BLaER1 (cell line): ENCODE results near the gene LPAR3.

ENCODE experiments used
- H3K27ac ChIP-seq: shearing (Covaris generic); formaldehyde crosslinking; 2 replicates; pipeline ENCODE4 v1.8.1; 2022
- H3K27me3 ChIP-seq: shearing (Covaris generic); formaldehyde crosslinking; 2 replicates; pipeline ENCODE4 v1.8.1; 2022
- H3K36me3 ChIP-seq: shearing (Covaris generic); formaldehyde crosslinking; 2 replicates; pipeline ENCODE4 v1.8.1; 2022
- H3K4me1 ChIP-seq: shearing (Covaris generic); formaldehyde crosslinking; 2 replicates; pipeline ENCODE4 v1.8.1; 2022
- H3K4me2 ChIP-seq: shearing (Covaris generic); formaldehyde crosslinking; 2 replicates; pipeline ENCODE4 v1.8.1; 2022
- H3K4me3 ChIP-seq: shearing (Covaris generic); formaldehyde crosslinking; 2 replicates; pipeline ENCODE4 v1.8.1; 2022
- H3K9ac ChIP-seq: shearing (Covaris generic); formaldehyde crosslinking; 2 replicates; pipeline ENCODE4 v1.8.1; 2022
- H3K9me3 ChIP-seq: shearing (Covaris generic); formaldehyde crosslinking; 2 replicates; pipeline ENCODE4 v1.8.1; 2022
- H4K20me1 ChIP-seq: shearing (Covaris generic); formaldehyde crosslinking; 2 replicates; pipeline ENCODE4 v1.8.1; 2022
- Cebpa-rat ChIP-seq: shearing (Covaris generic); IDR thresholded peaks from 2 replicates; pipeline ENCODE4 v1.8.1; 2022

The LPAR3 gene

DNA sequence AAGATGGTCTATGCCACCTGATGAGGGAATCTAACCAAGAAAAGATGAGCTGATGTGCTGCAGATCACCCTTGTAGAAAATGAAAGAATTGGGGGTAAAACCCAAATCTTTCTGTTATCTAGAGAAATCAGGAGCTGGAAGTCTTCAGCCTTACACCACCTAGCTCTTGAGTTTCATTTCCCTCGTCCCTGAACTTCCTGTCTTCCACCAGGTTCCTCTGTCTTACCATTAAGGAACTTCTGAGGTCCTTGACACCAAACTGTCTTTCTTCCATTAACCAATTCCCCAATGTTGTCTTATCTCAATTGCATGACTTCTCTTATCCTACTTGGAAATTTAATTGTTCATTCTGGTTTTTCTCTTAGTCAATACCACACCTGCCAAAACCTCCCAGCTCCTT is 31.5 kb downstream of the LPAR3 start:
- H3K4me2 ChIP-seq = no peak overlapping the region
- H3K36me3 ChIP-seq = no peaks in the 10 kb centered on the region
- H3K4me3 ChIP-seq = no peak overlapping the region
- TF ChIP-seq Cebpa-rat = no peak
- no peak overlapping the region for H3K9ac ChIP-seq
- H3K27ac ChIP-seq = no peak overlapping the region
- no peaks in the 10 kb centered on the region for H3K9me3 ChIP-seq
- H3K4me1 ChIP-seq = no peaks in the 10 kb centered on the region
- H4K20me1 ChIP-seq = no peaks in the 10 kb centered on the region
- no peaks in the 10 kb centered on the region for H3K27me3 ChIP-seq

GRCh38 chr1:84859866-84860265 is 33.1 kb downstream of the LPAR3 start:
- TF ChIP-seq Cebpa-rat = no peak
- no peaks in the 10 kb centered on the region for H3K27me3 ChIP-seq

DNA sequence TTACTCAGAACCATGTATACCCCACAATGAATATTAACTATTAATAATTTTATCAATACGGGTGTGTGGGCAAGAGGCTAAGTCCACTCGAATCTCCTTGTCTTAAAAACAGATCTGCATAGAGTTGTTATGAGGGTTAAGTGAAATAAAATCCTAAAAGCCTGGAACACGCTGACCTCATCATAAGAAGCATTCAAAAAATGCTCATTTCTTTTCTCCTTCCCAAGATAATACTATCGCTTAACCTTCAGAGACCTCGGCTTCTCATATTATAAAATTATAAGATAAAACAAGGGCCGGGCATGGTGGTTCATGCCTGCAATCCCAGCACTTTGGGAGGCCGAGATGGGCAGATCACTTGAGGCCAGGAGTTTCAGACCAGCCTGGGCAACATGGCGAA is 35.1 kb downstream of the LPAR3 start:
- H4K20me1 ChIP-seq = no peaks in the 10 kb centered on the region
- no peaks in the 10 kb centered on the region for H3K27me3 ChIP-seq
- no peaks in the 10 kb centered on the region for H3K36me3 ChIP-seq
- peaks cover 10% of the 10 kb centered on the region for H3K4me1 ChIP-seq
- H3K9me3 ChIP-seq = no peaks in the 10 kb centered on the region
- no peak overlapping the region for H3K4me2 ChIP-seq
- no peak overlapping the region for H3K4me3 ChIP-seq
- no peak overlapping the region for H3K27ac ChIP-seq
- H3K9ac ChIP-seq = no peak overlapping the region
- no peak for TF ChIP-seq Cebpa-rat

More at GRCh38 chr1:84859866-84860265, 33.1 kb downstream of the LPAR3 start:
- Histone ChIP-seq H3K4me2 (no peak overlapping the region), H3K4me1 (peaks cover under 1% of the 10 kb centered on the region; the same call in 1 of the 2 replicates), H3K36me3 (no peaks in the 10 kb centered on the region), H4K20me1 (no peaks in the 10 kb centered on the region), H3K4me3 (no peak overlapping the region), H3K9me3 (no peaks in the 10 kb centered on the region), H3K9ac (no peak overlapping the region), H3K27ac (no peak overlapping the region)

GRCh38 chr1:84856726-84857270 is 36.2 kb downstream of the LPAR3 start:
- Histone ChIP-seq H3K4me1 (peaks cover 10% of the 10 kb centered on the region), H3K9ac (no peak overlapping the region), H3K27ac (no peak overlapping the region), H3K4me3 (no peak overlapping the region), H3K9me3 (no peaks in the 10 kb centered on the region), H3K27me3 (no peaks in the 10 kb centered on the region), H3K36me3 (no peaks in the 10 kb centered on the region), H4K20me1 (no peaks in the 10 kb centered on the region), H3K4me2 (no peak overlapping the region)
- no peak for TF ChIP-seq Cebpa-rat

- Histone ChIP-seq H4K20me1 (no peaks in the 10 kb centered on the region), H3K27ac (no peak overlapping the region), H3K9me3 (no peaks in the 10 kb centered on the region)
Observed at GRCh38 chr1:84855691-84856630, 37.0 kb downstream of the LPAR3 start.

GRCh38 chr1:84855168-84855567 is 37.8 kb downstream of the LPAR3 start:
- no peaks in the 10 kb centered on the region for H3K9me3 ChIP-seq
- no peaks in the 10 kb centered on the region for H3K27me3 ChIP-seq
- no peak overlapping the region for H3K4me3 ChIP-seq
- TF ChIP-seq Cebpa-rat = no peak
- peaks cover 10% of the 10 kb centered on the region for H3K4me1 ChIP-seq
- no peaks in the 10 kb centered on the region for H4K20me1 ChIP-seq
- H3K4me2 ChIP-seq = no peak overlapping the region
- no peaks in the 10 kb centered on the region for H3K36me3 ChIP-seq
- H3K27ac ChIP-seq = no peak overlapping the region
- H3K9ac ChIP-seq = no peak overlapping the region

More at GRCh38 chr1:84855691-84856630, 37.0 kb downstream of the LPAR3 start:
- Histone ChIP-seq H3K36me3 (no peaks in the 10 kb centered on the region), H3K27me3 (no peaks in the 10 kb centered on the region), H3K4me3 (no peak overlapping the region), H3K4me2 (no peak overlapping the region), H3K9ac (no peak overlapping the region), H3K4me1 (peaks cover 10% of the 10 kb centered on the region)
- no peak for TF ChIP-seq Cebpa-rat

- Histone ChIP-seq H3K27me3 (no peaks in the 10 kb centered on the region), H3K9me3 (no peaks in the 10 kb centered on the region), H3K4me3 (no peak overlapping the region), H3K9ac (no peak overlapping the region), H3K27ac (no peak overlapping the region), H4K20me1 (no peaks in the 10 kb centered on the region), H3K4me2 (peak overlapping the region; percentile 2; the same call in 1 of the 2 replicates), H3K36me3 (no peaks in the 10 kb centered on the region), H3K4me1 (peaks cover 10% of the 10 kb centered on the region)
- TF ChIP-seq Cebpa-rat = no peak
Observed at GRCh38 chr1:84853741-84854721, 39.0 kb downstream of the LPAR3 start.

GRCh38 chr1:84851839-84852238 is 41.2 kb downstream of the LPAR3 start:
- Histone ChIP-seq H3K4me2 (no peak overlapping the region), H3K4me3 (no peak overlapping the region), H3K9ac (no peak overlapping the region), H4K20me1 (no peaks in the 10 kb centered on the region), H3K9me3 (no peaks in the 10 kb centered on the region), H3K27me3 (no peaks in the 10 kb centered on the region), H3K36me3 (no peaks in the 10 kb centered on the region), H3K4me1 (peaks cover 10% of the 10 kb centered on the region), H3K27ac (no peak overlapping the region)
- no peak for TF ChIP-seq Cebpa-rat

- TF ChIP-seq Cebpa-rat = no peak
- Histone ChIP-seq H3K9me3 (no peaks in the 10 kb centered on the region), H3K27me3 (no peaks in the 10 kb centered on the region), H3K27ac (no peak overlapping the region), H3K4me2 (no peak overlapping the region), H3K36me3 (no peaks in the 10 kb centered on the region), H3K4me3 (no peak overlapping the region), H4K20me1 (no peaks in the 10 kb centered on the region), H3K9ac (no peak overlapping the region), H3K4me1 (peaks cover 6% of the 10 kb centered on the region)
Observed at GRCh38 chr1:84849357-84849975, 43.5 kb downstream of the LPAR3 start.
